ENCODE results near the gene FAM107B.
"Not testable (repeated sequence)": the region's sequence is repeated elsewhere in the genome, so short reads cannot be mapped to it uniquely, and the experiment has no call there.

FAM107B gene

GRCh38 chr10:14594878-14595525 is 179.7 kb downstream of the FAM107B start:
- DNase-seq, result no peak

DNA sequence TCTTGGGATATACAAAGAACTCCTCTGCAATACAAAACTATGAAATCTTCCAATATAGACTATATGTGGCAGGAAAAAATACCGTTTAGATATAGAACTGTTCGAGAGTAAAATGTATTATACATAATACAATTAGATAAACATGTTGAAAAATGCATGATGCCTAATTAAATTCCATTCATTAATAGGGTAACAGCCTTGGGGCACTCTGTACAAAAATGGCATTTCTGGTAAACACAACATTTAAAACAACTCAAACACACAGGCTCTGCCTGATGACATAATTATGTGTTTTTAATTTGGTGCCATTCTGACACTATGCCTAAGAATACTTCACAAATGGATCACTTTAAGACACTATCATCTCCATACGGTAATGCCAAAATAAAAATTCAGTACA is 180.9 kb downstream of the FAM107B start:
- no peak for DNase-seq

DNA sequence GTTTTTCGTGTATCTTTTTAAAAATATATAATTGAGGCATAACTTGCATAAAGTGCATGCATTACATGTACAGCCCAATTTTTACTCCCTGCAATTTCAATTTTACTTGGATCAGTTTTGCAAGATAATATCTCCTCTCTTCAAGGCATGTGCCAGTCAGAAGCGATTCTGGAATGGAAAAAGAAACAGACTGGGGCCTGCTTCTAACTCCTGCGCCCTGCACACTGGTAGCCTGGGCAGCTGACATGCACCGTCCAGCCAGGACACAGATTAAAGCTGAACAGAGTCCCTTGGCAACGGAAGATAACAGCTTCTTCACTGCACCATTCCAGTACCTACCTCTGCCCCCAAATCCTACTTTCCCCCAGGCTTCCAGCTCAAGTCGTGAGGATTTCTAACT is 182.1 kb downstream of the FAM107B start:
- DNase-seq, result no peak

GRCh38 chr10:14592026-14592425 is 182.7 kb downstream of the FAM107B start:
- DNase-seq, result no peak

- DNase-seq, result not testable (repeated sequence)
These were observed 185.8 kb downstream of the FAM107B start for GRCh38 chr10:14588938-14589294.

GRCh38 chr10:14588084-14588937 is 186.4 kb downstream of the FAM107B start:
- DNase-seq, result no peak

- no peak for DNase-seq
These were observed 187.1 kb downstream of the FAM107B start for GRCh38 chr10:14587540-14588083.

- no peak for DNase-seq
These were observed 187.8 kb downstream of the FAM107B start for GRCh38 chr10:14586901-14587300.

DNA sequence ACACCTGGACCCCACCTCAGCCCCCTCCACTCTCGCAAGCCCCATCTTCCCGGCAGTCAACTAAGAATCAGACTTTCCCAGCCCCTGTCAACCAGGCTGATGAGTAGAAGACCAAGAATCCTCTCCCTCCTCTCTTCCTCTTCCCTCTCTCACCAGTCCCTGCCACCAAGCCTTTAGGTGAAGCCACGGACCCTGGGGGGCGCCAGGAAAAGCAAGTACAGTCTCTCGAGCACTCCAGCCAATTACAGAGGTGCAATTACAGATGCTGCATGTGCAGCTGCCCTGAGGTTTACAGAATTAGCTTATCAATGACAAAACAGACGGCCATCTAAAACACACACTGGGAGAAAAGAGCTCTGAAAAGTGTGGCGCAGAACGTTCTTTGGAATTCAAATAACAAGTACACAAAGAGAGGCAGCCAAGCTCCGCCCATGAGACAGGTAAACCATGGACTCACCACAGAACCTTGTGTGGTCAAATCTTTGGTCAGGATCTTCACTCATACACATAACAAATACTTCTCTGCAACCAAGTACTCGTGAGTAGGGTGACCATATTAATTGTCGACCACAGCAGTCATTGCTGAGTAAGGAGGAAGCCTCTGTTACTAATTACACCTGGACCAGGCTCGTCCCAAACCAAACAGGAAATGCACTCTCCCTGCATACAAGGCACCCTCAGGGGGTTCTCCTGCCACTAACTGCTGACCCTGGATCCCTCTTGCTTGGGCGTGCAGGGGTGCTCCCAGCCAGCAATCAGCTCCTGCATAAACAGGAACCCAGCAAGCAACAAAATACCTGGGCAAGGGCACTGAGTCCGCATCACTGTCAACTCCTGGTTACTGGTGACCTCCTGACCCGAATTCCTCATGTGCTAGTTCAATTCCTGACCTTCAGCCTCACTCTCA is 189.2 kb downstream of the FAM107B start:
- DNase-seq, result no peak

DNA sequence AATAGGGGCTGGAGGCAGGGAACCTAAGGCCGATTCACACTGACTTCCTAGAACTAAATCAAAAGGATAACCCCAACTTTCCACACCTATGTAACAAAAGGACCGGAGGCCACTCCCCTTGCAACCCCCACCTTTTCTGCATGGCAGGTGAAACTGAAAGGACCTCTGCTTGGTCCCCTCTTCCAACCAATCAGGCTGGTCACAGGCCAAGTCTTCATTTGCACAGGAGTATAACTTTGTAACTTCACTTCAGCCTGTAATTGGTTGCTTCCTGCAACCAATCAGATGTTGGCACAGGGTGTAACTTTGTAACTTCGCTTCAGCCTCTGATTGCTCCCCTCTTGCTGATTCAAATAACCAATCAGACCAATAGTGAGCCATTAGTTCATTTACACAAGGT is 190.0 kb downstream of the FAM107B start:
- no peak for DNase-seq

GRCh38 chr10:14583967-14584366 is 190.7 kb downstream of the FAM107B start:
- no peak for DNase-seq

DNA sequence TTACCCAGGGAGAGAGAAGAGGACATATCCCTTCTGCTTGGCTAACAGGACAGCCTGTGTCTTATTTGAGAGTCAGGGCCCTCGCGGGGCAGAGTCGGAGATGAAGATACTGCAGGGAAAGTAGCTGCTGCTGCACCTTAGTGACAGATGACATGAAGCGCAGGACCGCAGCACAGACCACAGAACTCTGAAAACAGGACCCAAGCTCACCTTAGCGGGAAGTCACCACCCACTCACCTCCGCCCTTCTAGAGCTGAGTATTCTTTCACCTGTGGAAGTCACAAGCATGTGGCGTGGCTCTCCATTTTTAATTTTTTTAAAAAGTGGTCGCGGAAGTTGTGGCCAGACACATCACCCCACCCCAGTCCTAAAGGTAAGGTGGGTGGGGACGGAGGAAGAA is 191.4 kb downstream of the FAM107B start:
- DNase-seq, result no peak

DNA sequence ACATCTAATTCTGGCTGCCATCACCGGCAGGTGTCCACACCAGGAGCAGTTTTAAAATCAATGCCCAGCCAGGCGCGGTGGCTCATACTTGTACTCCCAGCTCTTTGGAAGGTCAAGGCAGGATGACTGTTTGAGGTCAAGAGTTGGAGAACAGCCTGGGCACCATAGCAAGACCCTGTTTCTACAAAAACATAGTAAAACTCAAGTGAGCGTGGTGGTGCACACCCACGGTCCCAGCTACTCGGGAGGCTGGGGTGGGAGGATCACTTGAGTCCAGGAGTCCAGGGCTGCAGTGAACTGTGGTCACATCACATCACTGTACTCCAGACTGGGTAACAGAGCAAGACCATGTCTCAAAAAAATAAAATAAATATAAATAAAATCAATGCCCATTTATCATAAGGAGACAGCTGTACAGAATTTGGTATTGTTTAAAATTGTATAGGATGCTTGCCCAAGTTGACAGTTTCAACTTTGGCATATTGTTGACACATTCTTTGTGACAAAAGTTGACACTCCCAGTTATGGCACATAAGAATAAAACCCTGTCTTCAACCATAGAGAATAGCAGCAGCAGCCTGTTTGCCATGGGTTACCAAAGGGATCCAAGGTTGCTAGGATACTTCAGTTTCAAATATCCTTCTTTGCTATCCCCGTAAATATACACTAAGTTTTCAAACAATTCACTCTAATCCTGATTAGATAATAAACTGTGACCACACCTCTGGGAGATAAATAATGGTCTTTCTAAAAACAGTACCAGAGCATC is 193.0 kb downstream of the FAM107B start:
- DNase-seq, result no peak

DNA sequence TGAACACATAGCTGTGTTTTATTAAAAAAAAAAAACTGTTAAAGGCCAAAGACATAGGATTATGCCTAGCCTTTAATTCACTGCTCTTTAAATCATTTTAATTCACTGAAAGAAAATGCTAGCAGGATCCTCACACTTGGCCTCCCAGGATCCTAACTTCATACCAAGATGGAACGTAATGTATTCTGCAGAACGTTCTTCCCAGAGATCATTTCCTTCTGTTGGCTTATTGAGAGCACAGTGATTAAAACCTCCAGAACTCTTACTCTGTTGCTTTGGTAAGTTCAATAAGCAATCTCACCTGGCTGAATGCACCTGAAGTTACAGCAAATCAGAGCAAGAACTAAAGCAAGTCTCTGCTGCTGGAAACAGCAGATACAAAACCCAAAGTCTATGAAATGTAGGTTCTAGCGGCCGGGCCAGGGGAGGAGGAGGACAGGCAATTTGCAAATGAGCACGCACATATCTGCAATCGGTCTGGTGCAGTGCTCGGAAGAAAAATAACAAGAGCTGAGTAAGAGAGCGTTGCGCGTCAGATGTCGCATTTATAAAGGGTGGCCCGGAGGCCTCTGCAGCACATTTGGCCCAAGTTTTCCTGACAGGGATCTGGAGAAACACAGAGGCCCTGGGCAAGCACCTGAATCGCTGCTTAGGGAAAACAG is 193.9 kb downstream of the FAM107B start:
- DNase-seq, result no peak

- no peak for DNase-seq
These were observed 195.3 kb downstream of the FAM107B start for GRCh38 chr10:14579405-14579804.

DNA sequence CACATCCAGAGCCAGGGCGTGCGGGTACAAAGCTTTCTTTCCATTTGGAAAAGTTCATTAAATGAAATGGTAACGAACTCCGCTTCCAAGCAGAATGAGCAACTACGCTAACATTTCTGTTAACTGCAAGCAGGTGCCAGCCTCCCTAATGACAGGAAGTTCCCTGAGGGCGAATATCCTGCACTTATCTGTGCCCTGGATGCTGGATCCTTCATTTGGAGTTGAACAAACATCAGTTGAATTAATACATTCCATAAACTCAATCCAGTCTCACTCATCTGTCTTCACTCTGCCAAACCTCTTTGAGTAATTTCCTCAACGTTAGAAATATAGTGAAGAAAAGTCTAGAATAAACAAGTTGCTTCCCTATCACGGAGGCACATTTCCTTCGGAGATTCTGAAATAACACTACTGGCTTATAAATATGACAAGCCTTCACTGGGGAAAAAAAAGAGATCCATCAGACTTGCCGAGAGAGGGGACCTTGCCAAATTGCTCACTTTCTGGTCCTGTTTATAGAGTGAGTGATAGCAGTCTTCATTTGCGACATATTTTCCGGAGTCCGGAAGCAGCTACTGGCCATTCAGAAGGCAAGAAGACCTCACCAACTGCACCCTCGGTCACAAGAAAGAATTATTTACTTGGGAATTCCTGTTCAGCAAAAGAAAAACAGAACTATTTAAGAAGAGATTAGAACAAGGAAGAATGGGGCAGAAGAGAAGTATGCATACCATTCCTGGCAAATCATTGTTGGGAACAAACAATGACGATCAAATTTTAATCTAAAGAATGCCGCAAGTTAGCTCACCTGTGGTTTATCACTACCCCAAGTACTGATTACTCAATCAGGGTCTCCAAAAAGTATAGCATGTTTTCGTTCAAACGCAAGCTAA is 196.4 kb downstream of the FAM107B start:
- no peak for DNase-seq

- DNase-seq, result no peak
These were observed 199.8 kb downstream of the FAM107B start for GRCh38 chr10:14574885-14575284.

DNA sequence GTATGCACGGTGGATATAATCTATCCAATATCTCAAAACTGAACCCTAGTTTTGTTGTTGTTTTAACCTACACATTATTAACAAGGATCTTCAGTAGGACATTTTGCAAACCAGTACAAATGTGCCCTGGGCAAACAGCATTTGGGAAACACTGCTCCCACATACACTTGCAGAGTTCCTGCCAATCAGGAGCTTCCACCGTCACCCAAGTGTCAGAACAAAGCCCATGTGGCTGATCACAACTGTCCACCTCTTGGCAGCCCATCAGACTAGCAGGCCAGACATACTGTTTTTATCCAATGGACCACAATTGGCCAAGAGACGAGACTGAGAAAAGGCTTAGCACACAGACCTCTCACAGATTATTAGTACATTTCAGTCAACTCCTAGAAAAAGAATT is 200.4 kb downstream of the FAM107B start:
- DNase-seq, result no peak

GRCh38 chr10:14573666-14574261 is 200.9 kb downstream of the FAM107B start:
- DNase-seq, result no peak

DNA sequence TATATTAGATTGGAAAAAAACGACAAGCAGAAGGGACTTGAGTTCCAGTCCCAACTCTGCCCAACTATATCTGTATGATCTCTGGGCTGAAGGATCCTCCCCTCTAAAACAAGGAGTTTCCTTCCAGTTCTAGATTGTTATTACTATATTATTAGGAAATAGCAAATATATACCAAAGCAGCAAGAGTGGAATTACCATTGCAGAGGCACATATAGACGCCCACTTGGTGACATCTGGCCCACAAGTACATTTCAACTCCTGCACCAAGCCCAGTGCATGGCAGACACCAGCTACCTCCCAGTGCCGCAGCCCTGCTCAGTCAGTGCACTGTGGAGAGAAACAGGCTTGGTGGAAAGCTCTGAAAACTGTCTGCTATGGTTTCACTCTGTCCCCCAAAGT is 201.9 kb downstream of the FAM107B start:
- DNase-seq, result no peak

All from NCI-H1694 (cell line).